ENCODE results near the gene C10orf53.

The C10orf53 gene

DNA sequence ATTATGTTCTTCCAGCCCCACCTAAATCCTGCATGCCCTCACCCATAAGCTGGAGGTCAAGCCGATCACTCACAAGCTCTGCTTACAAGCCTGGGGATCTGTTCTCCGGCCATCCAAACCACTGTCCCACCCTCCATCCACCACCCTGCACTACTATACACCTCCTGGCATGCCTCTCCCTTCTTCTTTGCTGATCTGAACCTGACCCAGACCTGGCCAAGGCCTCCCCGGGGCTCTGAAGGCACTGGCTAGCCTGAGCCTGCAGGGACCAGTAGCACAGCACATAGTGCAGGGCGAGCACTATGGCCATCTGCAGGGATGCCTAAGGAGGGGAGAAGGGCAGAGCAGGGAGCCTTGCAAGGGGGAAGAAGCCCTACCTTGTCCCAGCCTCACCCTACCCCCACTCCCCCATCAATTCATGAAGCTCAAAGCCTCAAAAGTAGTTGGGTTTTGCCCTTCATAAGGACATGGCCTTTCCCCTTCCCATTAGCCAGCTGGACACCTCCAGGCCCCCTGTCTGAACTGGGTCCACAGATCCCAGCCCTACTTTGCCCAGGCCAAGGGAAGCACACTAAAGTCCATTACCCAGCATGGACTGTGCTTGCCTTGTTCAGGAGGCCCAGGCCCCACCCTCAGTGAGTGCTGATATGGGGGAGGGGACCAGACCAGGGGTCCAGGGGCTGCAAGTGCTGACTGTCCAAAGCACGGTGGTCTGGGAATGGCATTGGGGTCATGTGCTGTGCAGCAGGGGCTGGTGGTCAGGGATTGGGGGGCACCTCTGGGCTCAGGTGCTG, 36.0 kb upstream of the C10orf53 start:
- no peak overlapping the region for H3K4me3 ChIP-seq (ENCODE audit: low read depth, low read length)
- no peak for DNase-seq (ENCODE audit: low read depth)
- TF ChIP-seq, protein P1, sequence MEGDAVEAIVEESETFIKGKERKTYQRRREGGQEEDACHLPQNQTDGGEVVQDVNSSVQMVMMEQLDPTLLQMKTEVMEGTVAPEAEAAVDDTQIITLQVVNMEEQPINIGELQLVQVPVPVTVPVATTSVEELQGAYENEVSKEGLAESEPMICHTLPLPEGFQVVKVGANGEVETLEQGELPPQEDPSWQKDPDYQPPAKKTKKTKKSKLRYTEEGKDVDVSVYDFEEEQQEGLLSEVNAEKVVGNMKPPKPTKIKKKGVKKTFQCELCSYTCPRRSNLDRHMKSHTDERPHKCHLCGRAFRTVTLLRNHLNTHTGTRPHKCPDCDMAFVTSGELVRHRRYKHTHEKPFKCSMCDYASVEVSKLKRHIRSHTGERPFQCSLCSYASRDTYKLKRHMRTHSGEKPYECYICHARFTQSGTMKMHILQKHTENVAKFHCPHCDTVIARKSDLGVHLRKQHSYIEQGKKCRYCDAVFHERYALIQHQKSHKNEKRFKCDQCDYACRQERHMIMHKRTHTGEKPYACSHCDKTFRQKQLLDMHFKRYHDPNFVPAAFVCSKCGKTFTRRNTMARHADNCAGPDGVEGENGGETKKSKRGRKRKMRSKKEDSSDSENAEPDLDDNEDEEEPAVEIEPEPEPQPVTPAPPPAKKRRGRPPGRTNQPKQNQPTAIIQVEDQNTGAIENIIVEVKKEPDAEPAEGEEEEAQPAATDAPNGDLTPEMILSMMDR (IDR thresholded peaks at IDR 0.05; ENCODE audit: insufficient read depth, low read depth, low read length, missing control alignments), result no peak

DNA sequence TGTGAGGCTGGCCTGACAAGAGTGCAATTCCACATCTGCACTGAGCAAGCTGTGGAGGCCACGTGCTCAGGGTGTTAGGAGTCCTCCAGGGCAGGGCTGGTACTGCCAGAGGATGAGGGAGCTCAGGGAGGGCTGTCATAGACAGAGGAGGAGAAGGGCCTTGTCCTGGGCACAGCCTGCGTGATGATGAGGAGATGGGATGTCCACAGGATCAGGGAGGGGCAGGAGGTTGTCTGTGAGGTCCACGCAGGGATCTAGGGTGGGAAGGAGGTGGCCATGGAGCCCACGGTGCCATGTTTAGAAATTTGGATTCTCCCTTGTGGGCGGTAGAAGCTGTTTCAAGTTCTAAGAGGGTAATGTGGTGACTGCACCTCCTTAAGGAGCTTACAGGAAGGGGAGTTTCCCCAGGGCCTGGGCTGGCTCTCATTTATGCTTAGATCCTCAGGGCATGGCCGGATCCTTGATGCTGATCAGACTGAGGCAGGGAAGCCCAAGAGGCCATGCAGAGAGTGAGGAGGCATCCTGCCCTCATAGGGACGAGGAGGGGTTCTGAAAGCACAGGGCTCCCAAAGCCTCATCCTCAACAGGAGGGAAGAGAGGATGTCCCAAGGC, 35.3 kb upstream of the C10orf53 start:
- DNase-seq (ENCODE audit: low read depth), result no peak
- TF ChIP-seq, protein P1 (IDR thresholded peaks at IDR 0.05; ENCODE audit: insufficient read depth, low read depth, low read length, missing control alignments), result no peak
- no peak overlapping the region for H3K4me3 ChIP-seq (ENCODE audit: low read depth, low read length)

DNA sequence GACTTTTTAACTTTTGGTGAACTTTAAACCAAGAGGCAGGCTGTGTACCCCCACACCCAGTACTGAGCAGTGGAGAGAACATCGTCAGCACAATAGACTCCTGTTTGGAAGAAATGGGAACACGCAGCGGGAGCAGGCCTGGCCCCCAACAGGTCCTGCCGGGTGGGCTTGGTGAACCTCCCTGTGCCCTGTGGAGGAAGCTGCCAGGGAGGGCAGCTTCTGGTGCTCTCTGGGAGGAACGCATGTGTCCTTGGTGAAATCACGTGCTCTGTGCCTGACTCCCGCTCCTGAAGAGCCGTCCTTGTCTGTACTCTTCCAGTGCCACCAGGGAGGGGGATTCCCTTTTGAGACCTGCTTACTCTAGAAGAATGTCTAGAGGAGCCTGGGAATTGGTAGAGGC, 34.0 kb upstream of the C10orf53 start:
- TF ChIP-seq, protein P1 (IDR thresholded peaks at IDR 0.05; ENCODE audit: insufficient read depth, low read depth, low read length, missing control alignments), result no peak
- H3K4me3 ChIP-seq (ENCODE audit: low read depth, low read length), result no peak overlapping the region
- DNase-seq (ENCODE audit: low read depth), result no peak

GRCh38 chr10:49645871-49646870, 33.3 kb upstream of the C10orf53 start:
- no peak overlapping the region for H3K4me3 ChIP-seq (ENCODE audit: low read depth, low read length)
- no peak for DNase-seq (ENCODE audit: low read depth)
- TF ChIP-seq, protein P1 (IDR thresholded peaks at IDR 0.05; ENCODE audit: insufficient read depth, low read depth, low read length, missing control alignments), result no peak

GRCh38 chr10:49647554-49647953, 31.9 kb upstream of the C10orf53 start:
- TF ChIP-seq, protein P1 (IDR thresholded peaks at IDR 0.05; ENCODE audit: insufficient read depth, low read depth, low read length, missing control alignments), result no peak
- DNase-seq (ENCODE audit: low read depth), result no peak

DNA sequence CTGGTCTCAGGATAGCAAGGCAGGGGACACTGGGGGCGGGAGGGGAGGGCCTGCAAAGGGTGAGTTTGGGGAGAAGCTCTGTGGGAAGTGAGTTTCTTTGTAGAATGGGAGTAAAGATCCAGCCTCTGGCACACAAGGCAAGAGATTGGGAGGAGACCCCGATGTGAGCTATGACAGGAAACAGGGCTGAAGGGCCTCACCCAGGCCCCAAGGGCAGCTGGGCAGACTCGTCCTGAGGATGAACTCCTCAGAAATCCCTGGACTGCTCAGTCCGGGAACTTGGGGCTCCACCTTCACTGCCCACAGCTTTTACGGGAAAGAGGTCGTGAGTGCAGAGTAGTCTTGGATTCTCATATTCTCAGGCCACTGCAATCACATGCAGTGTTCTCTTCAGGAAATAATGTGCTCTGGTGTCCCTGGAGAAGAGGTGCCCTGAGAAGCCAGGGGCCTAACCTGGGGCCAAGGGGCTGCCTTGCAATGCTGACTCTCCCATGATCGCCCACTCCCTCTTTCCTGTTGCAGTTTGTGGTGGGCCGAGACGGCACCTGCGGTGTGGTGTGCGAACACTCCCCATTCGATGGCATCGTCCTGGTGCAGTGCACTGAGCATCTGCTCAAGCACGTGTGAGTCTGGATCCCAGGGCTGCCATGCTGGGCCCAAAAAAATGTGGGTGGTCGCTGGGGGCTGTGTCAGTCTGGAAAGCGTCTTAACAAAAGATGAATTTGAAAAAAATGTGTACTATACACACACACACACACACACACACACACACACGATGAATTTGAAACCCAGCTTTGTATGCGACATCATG, 31.3 kb upstream of the C10orf53 start:
- TF ChIP-seq, protein P1 (IDR thresholded peaks at IDR 0.05; ENCODE audit: insufficient read depth, low read depth, low read length, missing control alignments), result no peak
- DNase-seq (ENCODE audit: low read depth), result no peak
- no peak overlapping the region for H3K4me3 ChIP-seq (ENCODE audit: low read depth, low read length)

More at GRCh38 chr10:49647554-49647953, 31.9 kb upstream of the C10orf53 start:
- no peak overlapping the region for H3K4me3 ChIP-seq (ENCODE audit: low read depth, low read length)

Data from GM12865 (cell line).